ENCODE measurements around the gene ZNF277. TPM values are rescaled to one million over a fixed set of nuclear protein-coding genes. Genes with fewer than 3 reads are reported as not detected.

Gene ZNF277
- total RNA-seq, 1 experiment from 2014 or later = 13.1 TPM

GRCh38 chr7:112267944-112268691 is 61.6 kb downstream of the ZNF277 start:
- no peak overlapping the region for H3K27ac ChIP-seq (ENCODE audit: insufficient read length, low read depth, low read length)
- H2BK20ac ChIP-seq (ENCODE audit: low read depth, low read length, poor library complexity, severe bottlenecking) = no peak overlapping the region
- H2BK5ac ChIP-seq (ENCODE audit: insufficient read length, low read length) = no peak overlapping the region
- H3K4ac ChIP-seq (ENCODE audit: low read depth, low read length) = no peak overlapping the region
- no peak overlapping the region for H3K4me2 ChIP-seq (ENCODE audit: insufficient read depth, insufficient read length, low read length)
- H4K20me1 ChIP-seq (ENCODE audit: control insufficient read depth, insufficient read depth, insufficient read length) = no peaks in the 10 kb centered on the region
- H3K9me3 ChIP-seq (ENCODE audit: control insufficient read depth, low read depth, low read length) = no peaks in the 10 kb centered on the region
- Mint-ChIP-seq H3K9me3 (no peaks in the 10 kb centered on the region), H3K27me3 (ENCODE audit: low read depth) (no peaks in the 10 kb centered on the region), H3K4me1 (peaks cover 17 to 33% of the 10 kb centered on the region in 2 experiments), H3K4me3 (no peak overlapping the region), H3K27ac (no peak overlapping the region), H3K36me3 (ENCODE audit: insufficient read depth in 1 of 3, low read depth in 3 of 3) (no peaks in the 10 kb centered on the region)
- H4K8ac ChIP-seq (replicated peaks; ENCODE audit: insufficient read length, low read depth, low read length) = no peak overlapping the region
- no peak overlapping the region for H2BK12ac ChIP-seq (ENCODE audit: insufficient read length, low read depth, low read length)
- no peak overlapping the region for H4K5ac ChIP-seq (ENCODE audit: insufficient read length, low read depth, low read length)
- TF ChIP-seq, protein P1, sequence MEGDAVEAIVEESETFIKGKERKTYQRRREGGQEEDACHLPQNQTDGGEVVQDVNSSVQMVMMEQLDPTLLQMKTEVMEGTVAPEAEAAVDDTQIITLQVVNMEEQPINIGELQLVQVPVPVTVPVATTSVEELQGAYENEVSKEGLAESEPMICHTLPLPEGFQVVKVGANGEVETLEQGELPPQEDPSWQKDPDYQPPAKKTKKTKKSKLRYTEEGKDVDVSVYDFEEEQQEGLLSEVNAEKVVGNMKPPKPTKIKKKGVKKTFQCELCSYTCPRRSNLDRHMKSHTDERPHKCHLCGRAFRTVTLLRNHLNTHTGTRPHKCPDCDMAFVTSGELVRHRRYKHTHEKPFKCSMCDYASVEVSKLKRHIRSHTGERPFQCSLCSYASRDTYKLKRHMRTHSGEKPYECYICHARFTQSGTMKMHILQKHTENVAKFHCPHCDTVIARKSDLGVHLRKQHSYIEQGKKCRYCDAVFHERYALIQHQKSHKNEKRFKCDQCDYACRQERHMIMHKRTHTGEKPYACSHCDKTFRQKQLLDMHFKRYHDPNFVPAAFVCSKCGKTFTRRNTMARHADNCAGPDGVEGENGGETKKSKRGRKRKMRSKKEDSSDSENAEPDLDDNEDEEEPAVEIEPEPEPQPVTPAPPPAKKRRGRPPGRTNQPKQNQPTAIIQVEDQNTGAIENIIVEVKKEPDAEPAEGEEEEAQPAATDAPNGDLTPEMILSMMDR (conservative IDR thresholded peaks at IDR 0.05) = no peak
- no CpG with 5 or more reads among the region's 1 CpG for WGBS (ENCODE audit: extremely low coverage, insufficient read length, low lambda C conversion rate)
- H2AK5ac ChIP-seq (ENCODE audit: insufficient read length, low read length) = no peak overlapping the region
- no peak overlapping the region for H3K14ac ChIP-seq (ENCODE audit: insufficient read depth, low read length)
- no peak overlapping the region for H4K91ac ChIP-seq (ENCODE audit: insufficient read length, low read depth, low read length)
- no peak for DNase-seq
- H3K4me1 ChIP-seq (ENCODE audit: insufficient read depth, low read length) = peaks cover under 1% of the 10 kb centered on the region; the same call in 1 of the 2 replicates
- no peak overlapping the region for H3T11ph ChIP-seq (ENCODE audit: low read length)
- H3K79me1 ChIP-seq (ENCODE audit: insufficient read depth, low read depth, low read length, poor library complexity, severe bottlenecking) = no peaks in the 10 kb centered on the region
- H3K56ac ChIP-seq (ENCODE audit: insufficient read length, low read depth, low read length) = no peak overlapping the region
- H2BK120ac ChIP-seq (ENCODE audit: low read depth, low read length, poor library complexity, severe bottlenecking) = no peak overlapping the region
- H2BK15ac ChIP-seq (ENCODE audit: low read depth, low read length) = no peak overlapping the region
- no peak overlapping the region for H3K18ac ChIP-seq (ENCODE audit: insufficient read length, low read depth, low read length)
- no peaks in the 10 kb centered on the region for H3K27me3 ChIP-seq (ENCODE audit: insufficient read depth, low read length)
- H3K23me2 ChIP-seq (ENCODE audit: insufficient read length, low read depth, low read length, poor library complexity, severe bottlenecking) = no peaks in the 10 kb centered on the region
- H3K9ac ChIP-seq (ENCODE audit: extremely low read depth, insufficient read length, low read length) = no peak overlapping the region
- no peak overlapping the region for H2AFZ ChIP-seq (ENCODE audit: low read length)
- no peaks in the 10 kb centered on the region for H3K79me2 ChIP-seq (ENCODE audit: insufficient read depth, low read length)
- H3K23ac ChIP-seq (ENCODE audit: insufficient read length, low read depth, low read length) = no peak overlapping the region

Data from H9 (cell line).